ENCODE data around the gene VCAN.
A peak's percentile ranks its signal among the peaks of the same experiment; 100 is the strongest.

VCAN gene

GRCh38 chr5:83503662-83504061 lies 32.1 kb downstream of the VCAN start:
- no peak for DNase-seq

DNA sequence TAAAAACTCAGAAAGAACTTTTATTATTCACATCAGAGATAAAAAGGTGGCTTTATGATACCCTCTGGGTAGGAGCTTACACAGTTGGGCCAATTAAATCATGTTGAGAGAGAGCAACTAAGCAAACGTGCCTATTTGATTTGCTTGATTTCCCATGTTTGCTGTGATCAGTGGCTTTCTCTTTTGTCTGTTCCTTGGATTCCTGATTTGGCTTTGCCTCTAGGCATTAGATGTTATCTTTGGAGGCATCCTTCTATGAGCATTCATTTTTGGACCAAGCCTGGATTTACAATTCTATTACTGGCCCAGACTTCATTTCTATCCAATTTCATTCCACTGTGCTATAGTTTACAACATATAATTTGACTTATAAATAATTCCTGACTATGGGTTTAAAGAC lies 35.9 kb downstream of the VCAN start:
- DNase-seq: no peak

- DNase-seq: peak; percentile 75
These were observed 38.0 kb downstream of the VCAN start for GRCh38 chr5:83509540-83509939.

DNA sequence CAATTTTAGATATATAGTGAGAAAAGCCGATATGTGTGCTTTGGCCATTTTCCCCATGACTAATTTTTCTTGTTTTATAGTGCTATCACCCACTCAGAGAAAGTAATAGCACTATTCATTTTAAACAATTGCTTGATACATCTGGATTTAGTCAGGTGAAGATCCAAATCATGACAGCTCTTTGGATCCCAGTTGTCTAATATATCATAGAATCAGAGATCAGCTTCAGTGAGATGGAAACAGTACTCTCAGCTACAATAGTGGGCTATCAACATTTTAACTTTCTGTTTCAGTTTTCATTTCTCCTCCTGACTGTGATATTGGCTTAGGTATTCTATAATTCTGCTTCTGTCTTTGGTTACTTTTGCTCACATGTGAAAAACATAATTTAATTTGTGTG lies 38.7 kb downstream of the VCAN start:
- DNase-seq: no peak

GRCh38 chr5:83512061-83512745 lies 40.7 kb downstream of the VCAN start:
- DNase-seq: no peak

- no peak for DNase-seq
These were observed 41.5 kb downstream of the VCAN start for GRCh38 chr5:83513081-83513480.

DNA sequence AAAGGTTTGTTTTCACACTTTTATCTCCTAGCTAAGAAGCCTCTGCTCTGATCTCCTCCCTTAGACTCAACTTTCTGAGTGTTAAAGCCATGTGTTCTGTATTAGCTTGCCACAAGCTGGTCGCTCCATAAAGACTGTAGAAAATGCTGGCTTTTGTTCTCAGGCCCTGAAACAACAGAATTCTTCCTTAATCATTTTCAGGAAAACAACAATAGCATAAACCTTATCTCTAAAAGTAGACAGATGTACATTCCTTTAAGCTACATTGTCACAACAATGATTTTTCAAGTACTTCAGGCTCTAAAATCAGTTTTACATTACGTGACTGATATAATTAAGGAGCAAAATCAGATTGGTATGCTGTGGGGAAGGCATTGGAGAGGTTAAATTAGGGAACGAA lies 41.9 kb downstream of the VCAN start:
- no peak for DNase-seq

DNA sequence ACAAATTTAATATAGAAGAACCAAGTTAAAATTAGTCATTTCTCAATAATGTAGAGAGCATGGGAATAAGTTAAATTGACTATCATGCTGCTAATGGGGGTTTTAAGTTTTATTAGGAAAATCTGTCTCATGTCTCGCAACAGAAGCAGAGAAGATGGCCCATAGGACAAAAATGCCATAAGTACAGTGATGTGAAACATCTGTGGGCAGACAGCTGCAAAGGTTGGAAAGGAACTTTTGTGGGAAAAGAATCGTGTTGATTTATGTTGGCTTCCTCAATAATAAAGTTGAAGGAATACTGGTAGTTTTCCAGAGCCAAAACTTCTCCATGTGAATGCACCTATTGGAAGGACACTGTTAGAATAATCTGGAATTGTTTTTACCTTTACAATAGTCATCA lies 44.8 kb downstream of the VCAN start:
- no peak for DNase-seq

GRCh38 chr5:83517072-83517687 lies 45.6 kb downstream of the VCAN start:
- DNase-seq: no peak

- no peak for DNase-seq
These were observed 46.1 kb downstream of the VCAN start for GRCh38 chr5:83517688-83518085.

- no peak for DNase-seq
These were observed 46.9 kb downstream of the VCAN start for GRCh38 chr5:83518319-83519061.

DNA sequence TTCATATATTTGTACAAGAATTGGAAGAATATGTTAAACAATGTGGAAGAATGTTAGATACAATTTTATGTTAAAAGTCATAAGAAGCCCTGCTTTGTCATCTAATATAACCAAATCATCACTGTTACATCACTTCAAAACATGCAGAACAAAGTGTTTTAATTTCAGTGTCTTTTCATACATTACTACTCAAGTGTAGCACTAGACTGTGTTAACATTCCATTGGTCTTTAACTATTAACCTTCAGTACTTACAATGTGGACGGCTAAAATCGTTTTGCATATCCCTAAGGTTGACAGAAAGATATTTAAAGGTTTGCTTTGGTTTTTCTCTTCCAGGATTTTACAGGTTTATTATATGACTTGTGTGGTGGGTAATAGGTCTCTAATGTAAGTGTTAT lies 50.9 kb downstream of the VCAN start:
- no peak for DNase-seq

GRCh38 chr5:83523929-83524328 lies 52.4 kb downstream of the VCAN start:
- no peak for DNase-seq

DNA sequence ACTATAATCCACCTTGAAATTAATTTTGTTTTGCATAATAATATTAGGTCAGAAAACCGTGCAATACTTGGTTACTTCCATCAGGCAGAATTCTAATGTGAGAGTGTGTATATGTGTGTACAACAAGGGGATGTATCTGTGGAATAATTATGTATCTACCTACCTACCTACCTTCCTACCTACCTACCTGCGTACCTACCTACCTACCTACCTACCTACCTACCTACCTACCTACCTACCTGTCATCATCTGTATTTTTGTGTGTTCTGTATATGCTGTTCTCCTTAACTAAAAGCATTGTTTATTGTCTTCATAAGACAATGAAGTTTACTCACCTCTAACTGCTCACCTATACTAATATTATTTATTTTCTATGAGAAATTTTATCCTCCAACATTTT lies 52.8 kb downstream of the VCAN start:
- no peak for DNase-seq

DNA sequence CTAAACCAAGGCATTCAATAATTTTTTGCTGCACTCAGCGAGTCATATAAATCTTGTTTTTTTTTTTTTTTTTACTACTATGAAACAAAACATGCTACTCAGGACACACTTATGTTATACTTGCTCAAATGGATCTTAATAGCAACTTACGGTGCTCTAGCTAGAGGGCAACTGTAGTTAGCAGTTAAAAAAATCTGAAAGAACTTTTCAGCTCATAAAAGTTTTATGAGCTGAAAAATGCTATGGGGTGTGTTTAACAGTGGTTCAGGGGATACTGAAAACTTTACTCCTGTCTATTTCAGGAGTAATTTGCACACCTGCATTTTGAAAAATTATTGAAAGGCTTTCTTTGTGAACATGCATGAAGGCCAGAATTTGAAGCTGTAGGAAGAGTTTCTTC lies 53.4 kb downstream of the VCAN start:
- DNase-seq: no peak

GRCh38 chr5:83526289-83526688 lies 54.7 kb downstream of the VCAN start:
- no peak for DNase-seq

- DNase-seq: no peak
These were observed 55.7 kb downstream of the VCAN start for GRCh38 chr5:83527221-83527620.

GRCh38 chr5:83527722-83528438 lies 56.3 kb downstream of the VCAN start:
- no peak for DNase-seq

GRCh38 chr5:83528439-83528769 lies 56.9 kb downstream of the VCAN start:
- no peak for DNase-seq

- no peak for DNase-seq
These were observed 58.6 kb downstream of the VCAN start for GRCh38 chr5:83530193-83530592.

GRCh38 chr5:83531661-83532060 lies 60.1 kb downstream of the VCAN start:
- DNase-seq: no peak

- DNase-seq: no peak
These were observed 67.4 kb downstream of the VCAN start for GRCh38 chr5:83538786-83539462.

DNA sequence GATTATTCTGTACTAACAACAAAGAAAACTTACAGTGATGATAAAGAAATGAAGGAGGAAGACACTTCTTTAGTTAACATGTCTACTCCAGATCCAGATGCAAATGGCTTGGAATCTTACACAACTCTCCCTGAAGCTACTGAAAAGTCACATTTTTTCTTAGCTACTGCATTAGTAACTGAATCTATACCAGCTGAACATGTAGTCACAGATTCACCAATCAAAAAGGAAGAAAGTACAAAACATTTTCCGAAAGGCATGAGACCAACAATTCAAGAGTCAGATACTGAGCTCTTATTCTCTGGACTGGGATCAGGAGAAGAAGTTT lies 67.9 kb downstream of the VCAN start:
- no peak for DNase-seq
